Measurements from ENCODE around the gene FOXRED1.
"Not testable (repeated sequence)": the region's sequence is repeated elsewhere in the genome, so short reads cannot be mapped to it uniquely, and the experiment has no call there.

The FOXRED1 gene

DNA sequence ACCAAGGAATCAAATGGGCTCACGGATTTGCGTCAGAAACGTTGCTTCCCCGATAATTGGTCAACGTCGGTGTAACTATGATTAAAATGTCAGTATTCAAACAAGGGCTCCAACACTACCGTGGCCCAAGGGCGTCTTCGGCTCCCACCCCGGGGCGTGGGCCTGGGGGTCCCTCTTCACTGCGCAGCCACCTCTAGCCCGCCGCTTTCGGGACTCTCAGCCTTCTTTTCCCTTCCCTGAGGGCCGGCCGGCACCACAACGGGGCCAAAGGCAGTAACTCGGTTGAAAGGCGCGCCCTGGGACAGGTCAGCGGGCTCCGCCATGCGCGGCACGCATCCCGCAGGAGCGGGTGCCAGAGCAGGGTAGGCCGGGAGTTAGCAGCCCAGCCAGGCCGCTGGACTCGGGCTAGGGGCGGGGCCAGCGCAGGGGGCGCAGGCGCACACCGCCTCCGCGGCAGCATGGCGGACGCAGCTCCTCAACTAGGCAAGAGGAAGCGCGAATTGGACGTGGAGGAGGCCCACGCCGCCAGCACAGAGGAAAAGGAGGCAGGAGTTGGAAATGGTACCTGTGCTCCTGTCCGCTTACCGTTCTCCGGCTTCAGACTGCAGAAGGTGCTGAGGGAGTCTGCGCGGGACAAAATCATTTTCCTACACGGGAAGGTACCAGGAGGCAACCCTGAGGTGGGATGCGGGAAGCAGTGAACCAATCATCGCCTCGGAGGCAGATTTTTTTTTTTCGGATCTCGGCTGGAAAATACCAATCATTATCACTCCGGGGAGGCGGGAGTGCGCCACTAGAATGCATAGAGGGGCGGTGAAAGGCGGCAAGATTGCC is 34.9 kb downstream of the FOXRED1 start, which contains the start of gene DCPS:
Gene DCPS, plus strand, starts transcription at position 438 of the 834 bp plus-strand sequence. Its CDS starts 21 bp downstream, at position 459.
- POLR2A ChIA-PET: interaction anchor here (0.6 to 1.4 kb wide), 17 partner anchors 9 to 302 kb away, joined by 3 to 9 read pairs (median 4); partner anchors contain the start of genes FOXRED1, SRPRA, ST3GAL4 and TIRAP
- TF ChIP-seq BHLHE40 (IDR thresholded peaks at IDR 0.05; ENCODE audit: borderline replicate concordance) (no peak), L3MBTL2 (conservative IDR thresholded peaks at IDR 0.05) (peak; percentile 92), ELF4 (IDR thresholded peaks at IDR 0.05) (peak; percentile 88), FOXK2 (IDR thresholded peaks at IDR 0.05) (no peak), ZNF384 (IDR thresholded peaks at IDR 0.05) (peak; percentile 93)
- CTCF ChIA-PET: interaction anchor here (1.0 kb wide), 1 partner anchor 10 kb away, joined by 3 read pairs; no protein-coding TSS in a partner anchor
- peak; percentile 96 for DNase-seq (ENCODE audit: extremely low spot score)

DNA sequence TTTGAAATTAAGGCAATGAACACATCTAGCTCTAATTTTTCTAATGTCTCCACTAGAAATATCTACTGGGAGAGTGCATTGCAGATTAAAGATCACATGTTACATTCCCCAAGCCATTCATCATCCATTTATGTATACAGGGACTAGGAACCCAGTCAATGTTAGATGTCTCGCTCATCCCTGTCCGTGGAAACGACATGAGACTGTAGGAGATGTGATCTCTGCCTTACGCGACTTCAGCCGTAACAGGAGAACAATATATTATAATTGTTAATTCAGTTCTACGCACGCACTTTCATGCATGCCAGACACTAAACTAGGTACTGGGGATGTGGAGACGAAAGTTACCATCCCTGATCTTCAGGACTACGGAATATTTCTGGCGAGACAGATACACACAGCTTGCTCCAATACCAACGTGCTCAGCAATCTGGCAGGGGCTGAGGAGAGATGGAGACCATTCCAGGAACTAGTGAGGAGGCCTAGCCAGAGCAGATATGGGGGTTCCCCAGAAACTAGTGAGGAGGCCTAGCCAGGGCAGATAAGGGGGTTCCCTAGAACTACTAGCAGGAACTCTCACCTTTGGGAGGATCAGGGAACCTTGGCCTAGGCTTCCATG is 35.6 kb downstream of the FOXRED1 start:
- ChIA-PET POLR2A (interaction anchor here (1.0 to 1.4 kb wide), 16 partner anchors 8 to 302 kb away, joined by 3 to 9 read pairs (median 4); partner anchors contain the start of genes FOXRED1, SRPRA, ST3GAL4 and TIRAP), CTCF (interaction anchor here (1.0 kb wide), 1 partner anchor 11 kb away, joined by 3 read pairs; no protein-coding TSS in a partner anchor)
- TF ChIP-seq, protein P1, sequence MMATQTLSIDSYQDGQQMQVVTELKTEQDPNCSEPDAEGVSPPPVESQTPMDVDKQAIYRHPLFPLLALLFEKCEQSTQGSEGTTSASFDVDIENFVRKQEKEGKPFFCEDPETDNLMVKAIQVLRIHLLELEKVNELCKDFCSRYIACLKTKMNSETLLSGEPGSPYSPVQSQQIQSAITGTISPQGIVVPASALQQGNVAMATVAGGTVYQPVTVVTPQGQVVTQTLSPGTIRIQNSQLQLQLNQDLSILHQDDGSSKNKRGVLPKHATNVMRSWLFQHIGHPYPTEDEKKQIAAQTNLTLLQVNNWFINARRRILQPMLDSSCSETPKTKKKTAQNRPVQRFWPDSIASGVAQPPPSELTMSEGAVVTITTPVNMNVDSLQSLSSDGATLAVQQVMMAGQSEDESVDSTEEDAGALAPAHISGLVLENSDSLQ (IDR thresholded peaks at IDR 0.05): peak; percentile 48; the same call in 1 of the 2 replicates
- no peak for TF ChIP-seq ARNT (IDR thresholded peaks at IDR 0.05)
- no peak for DNase-seq (ENCODE audit: extremely low spot score)

DNA sequence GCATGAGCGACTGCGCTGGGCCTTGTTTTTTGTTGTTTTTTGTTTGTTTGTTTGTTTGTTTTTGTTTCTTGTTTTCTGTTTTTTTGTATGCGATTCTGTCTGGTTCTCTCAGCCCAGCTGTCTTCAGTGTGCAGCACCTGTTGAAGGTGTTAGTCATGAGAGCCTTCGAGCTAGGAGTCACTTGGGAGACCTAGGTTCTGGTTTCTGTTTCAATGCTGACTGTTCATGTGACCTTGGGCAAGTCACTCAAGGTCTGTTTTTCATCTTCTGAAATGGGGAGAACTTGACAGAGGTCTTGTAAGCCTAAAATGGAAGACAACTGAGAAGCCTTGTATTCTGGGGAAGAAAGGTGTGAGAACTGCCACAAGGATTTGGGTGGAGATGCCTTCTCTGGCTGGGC is 36.7 kb downstream of the FOXRED1 start:
- no peak for DNase-seq (ENCODE audit: extremely low spot score)
- TF ChIP-seq NFRKB (IDR thresholded peaks at IDR 0.05) (no peak), FOXK2 (IDR thresholded peaks at IDR 0.05) (no peak), TARDBP (IDR thresholded peaks at IDR 0.05) (no peak), FOXM1 (IDR thresholded peaks at IDR 0.05; ENCODE audit: borderline replicate concordance) (no peak), HDGF (IDR thresholded peaks at IDR 0.05; ENCODE audit: borderline replicate concordance) (no peak), L3MBTL2 (conservative IDR thresholded peaks at IDR 0.05) (no peak), ELF4 (IDR thresholded peaks at IDR 0.05) (no peak), FOXA1 (IDR thresholded peaks at IDR 0.05) (no peak), SUZ12 (IDR thresholded peaks at IDR 0.05) (no peak), SP1 (IDR thresholded peaks at IDR 0.05) (no peak), BHLHE40 (IDR thresholded peaks at IDR 0.05; ENCODE audit: borderline replicate concordance) (no peak), ARNT (IDR thresholded peaks at IDR 0.05) (no peak), LEF1 (IDR thresholded peaks at IDR 0.05; ENCODE audit: borderline replicate concordance) (no peak)
- ChIA-PET CTCF (no interaction called here), POLR2A (no interaction called here)

DNA sequence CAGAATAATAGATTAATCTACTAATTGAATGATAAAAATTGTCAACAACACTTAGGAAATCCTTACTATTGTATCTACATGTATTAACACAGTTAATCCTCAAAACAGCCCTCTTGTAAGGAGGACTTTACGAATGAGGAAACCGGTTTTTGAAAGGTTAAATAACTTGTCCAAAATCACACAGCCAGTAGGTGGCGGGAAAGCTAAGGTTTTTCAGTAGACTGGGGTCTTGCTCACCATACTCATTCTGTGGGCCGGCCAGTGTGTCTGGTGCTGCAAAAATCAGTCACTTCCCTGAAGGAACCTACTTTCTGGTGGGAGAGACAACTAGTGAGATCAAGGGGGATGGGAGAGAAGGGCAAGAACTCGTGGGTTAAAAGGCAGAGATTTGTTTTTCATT is 38.8 kb downstream of the FOXRED1 start:
- CTCF ChIA-PET: interaction anchor here (1.3 kb wide), 1 partner anchor 173 kb away, joined by 6 read pairs; no protein-coding TSS in a partner anchor
- POLR2A ChIA-PET: no interaction called here
- no peak for TF ChIP-seq FOXM1 (IDR thresholded peaks at IDR 0.05; ENCODE audit: borderline replicate concordance)
- no peak for TF ChIP-seq L3MBTL2 (conservative IDR thresholded peaks at IDR 0.05)
- TF ChIP-seq TARDBP (IDR thresholded peaks at IDR 0.05): no peak
- TF ChIP-seq HDGF (IDR thresholded peaks at IDR 0.05; ENCODE audit: borderline replicate concordance): no peak
- no peak for TF ChIP-seq SUZ12 (IDR thresholded peaks at IDR 0.05)
- peak; percentile 39 for DNase-seq (ENCODE audit: extremely low spot score)

DNA sequence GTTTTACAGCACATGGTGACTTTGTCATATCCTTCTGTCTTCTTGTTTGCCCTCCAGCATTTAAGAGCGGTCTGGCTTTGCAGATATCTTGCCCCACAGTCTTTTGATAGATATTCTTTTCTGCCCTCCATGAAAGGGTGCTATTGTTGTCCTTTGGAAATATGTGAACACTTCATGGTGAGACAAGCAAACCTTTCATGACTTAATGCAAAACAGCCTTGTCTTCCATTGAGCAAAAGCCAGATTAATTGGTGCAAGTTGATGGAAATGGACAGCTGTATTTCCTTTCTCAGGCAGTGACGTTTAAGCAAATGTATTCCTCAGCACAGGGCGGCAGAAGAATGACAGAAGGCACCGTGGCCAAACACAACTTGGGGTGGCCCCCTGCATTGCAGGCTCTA is 39.3 kb downstream of the FOXRED1 start:
- no peak for DNase-seq (ENCODE audit: extremely low spot score)
- CTCF ChIA-PET: interaction anchor here (1.3 kb wide), 1 partner anchor 172 kb away, joined by 6 read pairs; no protein-coding TSS in a partner anchor
- POLR2A ChIA-PET: no interaction called here

DNA sequence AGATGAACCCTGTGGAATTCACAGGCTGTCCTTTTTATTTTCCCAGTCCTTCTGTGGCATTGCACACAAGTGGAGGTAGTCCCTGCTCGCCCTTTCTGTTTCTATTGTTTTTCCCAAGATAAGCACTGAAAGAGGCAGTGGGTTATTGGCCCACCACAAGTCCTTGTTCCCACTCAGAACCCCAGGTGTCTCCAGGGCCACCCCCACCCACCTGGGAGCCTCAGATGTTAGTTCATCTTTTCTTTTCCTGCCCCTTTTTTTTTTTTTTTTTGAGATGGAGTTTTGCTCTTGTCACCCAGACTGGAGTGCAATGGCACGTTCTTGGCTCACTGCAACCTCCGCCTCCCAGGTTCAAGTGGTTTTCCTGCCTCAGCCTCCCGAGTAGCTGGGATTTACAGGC is 39.8 kb downstream of the FOXRED1 start:
- CTCF ChIA-PET; POLR2A ChIA-PET; DNase-seq (ENCODE audit: extremely low spot score): not testable (repeated sequence)

More for the DNA sequence above, 39.3 kb downstream of the FOXRED1 start:
- TF ChIP-seq ELF4 (IDR thresholded peaks at IDR 0.05): no peak
- TF ChIP-seq LEF1 (IDR thresholded peaks at IDR 0.05; ENCODE audit: borderline replicate concordance): no peak
- no peak for TF ChIP-seq FOXK2 (IDR thresholded peaks at IDR 0.05)

DNA sequence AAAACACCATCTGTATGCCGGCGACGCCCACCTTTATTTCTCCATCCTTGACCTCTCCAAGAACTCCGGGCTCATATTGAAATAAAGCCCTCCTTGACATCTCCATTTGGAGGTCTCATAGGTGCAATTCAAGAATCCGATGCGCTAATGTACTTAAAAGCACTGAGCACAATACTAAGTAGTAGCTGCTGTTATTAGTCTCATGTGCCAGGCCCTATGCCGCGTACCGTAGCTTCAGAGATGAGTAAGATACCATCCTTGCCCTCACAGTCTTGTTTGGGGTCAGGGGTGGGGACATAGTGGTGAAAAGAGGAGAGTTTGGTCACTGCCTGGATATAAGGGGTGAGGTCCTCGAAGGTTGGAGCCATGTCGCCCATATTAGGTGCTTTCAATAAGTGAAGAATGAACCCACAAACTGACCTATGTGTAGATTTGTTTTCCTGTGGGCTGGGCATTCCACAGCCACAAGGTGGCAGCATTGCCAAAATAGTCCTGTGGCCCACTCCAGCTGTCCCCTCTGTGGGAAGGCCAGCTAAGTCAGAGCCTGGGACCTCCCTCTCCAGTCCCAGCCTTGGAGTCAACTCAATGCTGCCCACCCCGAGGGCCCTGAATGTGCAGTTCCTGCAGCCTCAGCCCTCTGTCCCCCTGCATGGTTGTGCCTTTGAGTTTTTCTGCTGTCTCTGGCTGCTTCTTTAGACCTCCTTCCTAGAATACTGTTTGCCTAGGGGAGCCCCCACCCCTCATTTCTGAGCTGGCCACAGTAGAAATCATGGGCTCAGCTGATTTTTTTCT is 41.4 kb downstream of the FOXRED1 start:
- CTCF ChIA-PET: interaction anchor here (0.8 to 2.4 kb wide), 10 partner anchors 9 to 274 kb away, joined by 3 to 17 read pairs (median 4); no protein-coding TSS in a partner anchor
- peak; percentile 79 for DNase-seq (ENCODE audit: extremely low spot score)
- POLR2A ChIA-PET: no interaction called here
- TF ChIP-seq SUZ12 (IDR thresholded peaks at IDR 0.05) (no peak), SP1 (IDR thresholded peaks at IDR 0.05) (no peak), FOXM1 (IDR thresholded peaks at IDR 0.05; ENCODE audit: borderline replicate concordance) (no peak), CTBP1 (IDR thresholded peaks at IDR 0.05; ENCODE audit: borderline replicate concordance) (no peak), FOXK2 (IDR thresholded peaks at IDR 0.05) (no peak), LEF1 (IDR thresholded peaks at IDR 0.05; ENCODE audit: borderline replicate concordance) (no peak), ARNT (IDR thresholded peaks at IDR 0.05) (no peak), HDGF (IDR thresholded peaks at IDR 0.05; ENCODE audit: borderline replicate concordance) (no peak), L3MBTL2 (conservative IDR thresholded peaks at IDR 0.05) (no peak)

Data from HEK293T (cell line).